GM21619 (cell line): Measurements from ENCODE around the gene TMEM243.
"Not testable (repeated sequence)": the region's sequence is repeated elsewhere in the genome, so short reads cannot be mapped to it uniquely, and the experiment has no call there.

Source experiments
- ATAC-seq: cut with Tn5 transposase; IDR thresholded peaks from one replicate; pipeline ENCODE4 v1.9.1; 2021; ENCODE audit not compliant: unreplicated experiment

The TMEM243 gene

DNA sequence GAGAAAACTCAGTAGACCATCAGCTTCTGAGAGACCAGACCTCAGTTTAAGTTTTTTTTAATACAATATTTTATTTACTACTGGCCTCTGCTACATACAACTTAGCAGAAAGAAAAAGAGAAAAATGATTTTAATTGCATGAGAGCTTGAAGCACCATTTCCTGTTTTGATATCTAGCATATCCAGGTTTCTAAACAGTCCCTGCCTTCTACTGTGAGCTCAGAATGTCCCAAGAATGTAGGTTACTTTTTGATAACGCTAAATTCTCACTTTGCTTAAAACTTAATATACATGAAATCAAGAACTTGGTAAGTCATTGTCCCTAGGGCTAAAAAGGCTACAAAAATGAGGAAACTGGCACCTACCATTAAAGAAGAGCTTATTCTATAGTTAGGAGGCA lies 7.0 kb downstream of the TMEM243 start:
- no peak for ATAC-seq

DNA sequence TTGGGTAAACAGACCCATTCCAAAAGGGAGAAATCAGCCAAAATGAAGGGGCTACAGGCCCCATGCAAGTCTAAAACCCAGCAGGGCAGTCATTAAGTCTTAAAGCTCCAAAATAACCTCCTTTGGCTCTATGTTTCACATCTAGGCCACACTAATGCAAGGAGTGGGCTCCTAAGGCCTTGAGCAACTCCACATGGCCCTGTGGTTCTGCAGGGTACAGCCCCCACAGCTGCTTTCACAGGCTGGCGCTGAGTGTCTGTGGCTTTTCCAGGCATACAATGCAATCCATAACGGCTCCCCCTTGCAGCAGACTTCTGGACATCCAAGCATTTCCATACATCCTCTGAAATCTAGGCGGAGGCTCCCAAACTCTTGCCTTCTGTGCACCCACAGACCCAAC lies 9.0 kb downstream of the TMEM243 start:
- no peak for ATAC-seq

DNA sequence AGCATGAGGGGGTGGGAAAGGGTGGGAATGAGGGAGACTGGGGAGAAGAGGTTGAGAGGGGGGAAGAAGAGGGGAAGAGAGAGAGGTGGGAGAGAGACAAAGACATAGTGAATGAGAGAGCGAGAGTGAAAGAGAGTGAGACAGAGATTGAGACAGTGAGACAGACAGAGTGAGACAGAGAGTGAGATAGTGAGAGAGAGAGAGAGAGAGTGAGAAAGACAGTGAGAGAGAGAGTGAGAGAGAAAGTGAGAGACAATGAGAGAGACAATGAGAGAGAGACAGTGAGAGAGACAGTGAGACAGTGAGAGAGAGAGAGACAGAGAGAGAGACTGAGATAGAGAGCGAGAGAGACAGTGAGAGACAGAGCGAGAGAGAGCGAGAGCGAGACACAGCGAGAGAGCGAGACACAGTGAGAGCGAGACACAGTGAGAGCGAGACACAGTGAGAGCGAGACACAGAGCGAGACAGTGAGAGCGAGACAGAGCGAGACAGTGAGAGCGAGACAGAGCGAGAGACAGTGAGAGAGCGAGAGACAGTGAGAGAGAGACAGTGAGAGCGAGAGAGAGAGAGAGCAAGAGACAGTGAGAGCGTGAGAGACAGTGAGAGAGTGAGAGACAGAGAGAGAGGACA lies 10.1 kb downstream of the TMEM243 start:
- no peak for ATAC-seq

DNA sequence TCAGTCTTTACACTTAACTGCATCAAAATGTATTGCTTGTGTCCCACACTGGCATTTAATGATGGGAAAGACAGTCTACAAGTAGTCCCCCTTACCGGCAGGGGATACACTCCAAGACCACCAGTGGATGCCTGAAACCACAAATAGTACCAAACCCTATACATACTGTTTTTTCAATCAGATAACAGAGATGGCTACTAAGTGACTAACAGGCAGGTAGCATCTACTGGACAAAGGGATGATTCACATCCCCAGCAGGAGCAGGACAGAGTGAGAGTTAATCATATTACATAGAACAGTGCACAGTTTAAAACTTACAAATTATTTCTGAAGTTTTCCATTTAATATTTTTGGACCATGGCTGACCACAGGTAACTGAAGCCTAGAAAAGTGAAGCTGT lies 13.2 kb downstream of the TMEM243 start:
- no peak for ATAC-seq

DNA sequence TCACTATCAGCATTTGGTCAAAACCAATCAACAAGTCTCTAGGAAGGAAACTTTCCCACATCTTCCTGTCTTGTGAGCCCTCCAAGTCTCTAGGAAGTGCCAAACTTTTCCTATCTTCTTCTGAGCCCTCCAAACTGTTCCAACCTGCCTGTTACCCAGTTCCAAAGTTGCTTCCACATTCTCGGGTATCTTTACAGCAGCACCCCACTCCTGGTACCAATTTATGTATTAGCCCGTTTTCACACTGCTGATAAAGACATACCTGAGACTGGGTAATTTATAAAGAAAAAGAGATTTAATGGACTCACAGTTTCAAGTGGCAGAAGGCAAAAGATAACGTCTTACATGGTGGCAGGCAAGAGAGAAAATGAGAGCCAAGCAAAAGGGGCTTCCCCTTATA lies 13.8 kb downstream of the TMEM243 start:
- not testable (repeated sequence) for ATAC-seq

DNA sequence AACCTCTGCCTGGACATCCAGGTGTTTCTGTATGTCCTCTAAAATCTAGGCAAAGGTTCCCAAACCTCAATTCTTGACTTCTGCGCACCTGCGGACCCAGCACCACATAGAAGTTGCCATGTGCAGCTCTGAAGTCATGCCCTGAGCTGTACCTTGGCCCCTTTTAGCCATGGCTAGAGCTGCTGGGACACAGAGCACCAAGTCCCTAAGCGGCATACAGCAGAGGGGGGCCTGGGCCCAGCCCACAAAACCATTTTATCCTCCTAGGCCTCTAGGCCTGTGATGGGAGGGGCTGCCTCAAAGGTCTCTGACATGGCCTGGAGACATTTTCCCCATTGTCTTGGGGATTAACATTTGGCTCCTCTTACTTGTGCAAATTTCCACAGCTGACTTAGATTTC lies 14.6 kb downstream of the TMEM243 start:
- ATAC-seq: no peak

DNA sequence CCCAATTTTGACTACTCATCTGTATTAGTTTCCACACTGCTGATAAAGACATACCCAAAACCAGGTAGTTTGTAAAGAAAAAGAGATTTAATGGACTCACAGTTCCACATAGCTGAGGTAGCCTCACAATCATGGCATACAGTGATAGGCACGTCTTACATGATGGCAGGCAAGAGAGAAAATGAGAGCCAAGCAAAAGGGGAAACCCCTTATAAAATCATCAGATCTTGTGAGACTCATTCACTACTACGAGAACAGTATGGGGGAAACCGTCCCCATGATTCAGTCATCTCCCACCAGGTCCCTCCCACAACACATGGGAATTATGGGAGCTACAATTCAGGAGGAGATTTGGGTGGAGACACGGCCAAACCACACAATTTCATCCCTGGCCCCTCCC lies 15.6 kb downstream of the TMEM243 start:
- not testable (repeated sequence) for ATAC-seq

DNA sequence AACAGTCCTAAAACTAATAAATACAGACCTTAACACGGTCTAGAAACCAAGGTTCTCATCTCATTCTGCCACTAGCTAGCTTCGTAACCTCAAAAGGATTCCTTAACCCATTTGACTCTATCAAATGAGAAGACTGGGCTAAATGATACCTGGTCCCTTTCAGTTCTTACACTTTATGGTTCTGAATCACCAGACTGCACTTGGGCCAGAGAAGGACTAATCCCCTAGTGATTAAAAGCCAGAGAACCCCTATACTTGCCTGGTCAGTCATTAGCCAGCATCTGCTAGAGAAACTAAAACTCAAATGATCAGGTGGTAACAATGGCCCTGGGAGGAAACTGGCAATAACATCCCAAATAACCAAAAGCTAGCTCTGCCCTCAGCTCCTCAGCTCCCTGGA lies 16.8 kb downstream of the TMEM243 start:
- peak; percentile 49 for ATAC-seq

DNA sequence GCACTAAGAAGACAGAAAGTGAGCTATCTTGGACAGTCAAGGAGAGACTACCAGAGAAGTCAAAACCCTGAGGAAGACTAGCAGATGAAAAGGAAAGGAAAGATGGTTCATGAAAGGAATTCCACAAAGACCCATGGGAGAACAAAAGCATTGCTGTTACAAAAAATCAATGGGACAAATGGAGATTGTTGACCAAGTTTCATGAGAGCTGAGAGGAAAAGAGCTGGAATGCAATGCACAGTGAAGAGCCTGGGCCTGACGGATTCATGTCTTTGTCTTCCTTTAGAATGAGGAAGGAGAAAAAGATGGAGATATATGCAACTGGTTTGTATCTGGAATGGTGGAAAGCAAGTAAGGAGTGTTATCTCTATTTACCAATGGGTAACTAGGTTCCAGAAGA lies 17.3 kb downstream of the TMEM243 start:
- ATAC-seq: no peak

DNA sequence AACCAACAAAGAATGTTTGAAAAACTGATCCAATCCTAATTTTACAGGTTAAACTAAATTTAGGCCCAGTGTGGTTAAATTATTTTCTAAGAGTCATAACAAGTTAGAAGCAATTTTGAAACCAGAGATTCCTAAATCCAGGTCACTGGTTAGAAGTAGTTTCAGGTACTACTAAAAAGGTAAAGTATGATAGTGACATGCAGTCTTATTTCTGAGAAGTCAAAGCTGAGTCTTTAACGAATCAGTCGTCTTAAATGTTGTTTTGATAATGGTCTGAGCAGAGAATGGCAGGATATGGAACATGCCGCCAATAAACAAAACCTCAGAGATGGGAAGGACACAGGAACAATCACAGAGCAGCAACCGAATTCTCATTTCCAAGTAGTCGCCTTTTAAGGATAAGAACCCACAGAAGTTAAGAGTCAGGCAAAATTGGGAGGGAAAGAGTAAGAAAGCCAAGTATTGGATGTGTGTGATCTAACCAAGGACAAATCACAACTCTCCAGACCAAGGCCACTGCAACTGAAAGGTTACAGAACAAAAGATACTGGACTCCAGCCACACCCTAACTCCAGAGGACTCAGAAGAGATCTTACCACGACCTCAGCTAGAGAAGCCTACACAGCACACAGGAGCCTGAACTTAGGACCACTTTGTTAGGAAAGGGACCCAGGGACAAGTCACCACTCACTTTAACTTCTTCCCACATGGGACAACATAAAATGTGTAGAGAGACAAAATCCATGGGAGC lies 19.7 kb downstream of the TMEM243 start:
- no peak for ATAC-seq

DNA sequence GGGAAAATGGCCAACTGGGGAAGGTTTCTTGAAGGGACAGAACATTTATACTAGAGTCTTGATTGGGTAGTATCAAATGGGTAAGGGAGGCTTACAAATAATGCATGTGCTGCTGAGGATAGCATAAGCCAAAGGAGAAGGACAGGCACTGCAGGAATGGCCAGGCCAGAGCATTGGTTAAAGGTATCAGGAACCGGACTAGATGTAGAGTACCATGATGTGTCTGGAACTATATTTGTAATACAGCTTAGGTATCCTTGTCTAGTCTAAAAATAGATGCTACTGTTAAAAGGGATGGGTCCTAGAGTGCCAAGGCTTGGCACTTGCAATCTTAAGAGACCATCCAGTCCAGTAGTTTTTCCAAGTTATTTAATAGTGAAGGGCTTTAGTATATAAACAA lies 20.3 kb downstream of the TMEM243 start:
- no peak for ATAC-seq

DNA sequence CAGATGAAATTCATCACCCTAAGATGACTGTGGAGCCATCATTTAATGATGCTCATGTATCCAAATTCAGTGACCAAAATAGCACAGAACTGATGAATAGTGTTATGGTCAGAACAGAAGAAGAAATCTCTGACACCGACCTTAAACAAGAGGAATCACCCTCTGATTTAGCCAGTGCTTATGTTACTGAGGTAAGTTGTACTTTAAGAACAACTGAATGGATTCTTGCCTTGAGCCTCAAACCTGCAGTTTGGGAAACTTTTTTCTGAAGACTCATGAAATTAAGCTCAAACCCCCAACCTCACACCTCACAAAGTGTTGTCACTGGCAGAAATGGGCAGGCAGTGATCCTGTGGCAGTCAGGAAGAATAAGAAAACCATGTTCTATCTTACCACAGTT lies 25.6 kb downstream of the TMEM243 start:
- ATAC-seq: no peak

DNA sequence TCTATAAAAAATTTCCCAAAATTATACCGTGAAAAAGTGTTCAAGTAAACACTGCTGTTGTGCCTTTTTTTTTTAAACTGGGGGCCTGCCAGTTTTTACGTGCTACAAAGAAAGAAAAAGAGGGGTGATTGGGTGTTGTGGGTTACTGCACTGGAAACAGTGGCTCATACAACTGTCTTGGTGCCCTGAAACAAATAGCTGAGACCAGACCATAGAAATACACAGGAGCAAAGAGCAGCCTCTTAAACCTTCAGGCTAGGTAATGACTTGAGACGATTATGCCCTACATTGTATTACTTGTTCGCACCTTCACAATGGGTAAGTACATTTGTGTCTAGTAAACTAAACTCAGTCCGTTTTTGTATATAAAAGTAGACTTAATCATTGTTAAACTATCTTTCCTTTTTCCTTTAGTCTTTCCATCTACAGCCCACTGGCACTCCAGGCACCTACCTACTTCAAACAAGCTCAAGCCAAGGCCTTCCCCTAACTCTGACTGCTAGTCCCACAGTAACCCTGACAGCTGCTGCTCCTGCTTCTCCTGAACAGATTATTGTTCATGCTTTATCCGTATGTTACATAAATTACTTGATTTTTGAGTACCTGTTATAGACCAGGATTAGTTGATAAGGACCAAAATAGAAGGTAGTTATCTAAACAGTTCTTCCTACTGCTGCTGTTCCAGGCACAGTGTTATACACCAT lies 26.6 kb downstream of the TMEM243 start:
- ATAC-seq: no peak

DNA sequence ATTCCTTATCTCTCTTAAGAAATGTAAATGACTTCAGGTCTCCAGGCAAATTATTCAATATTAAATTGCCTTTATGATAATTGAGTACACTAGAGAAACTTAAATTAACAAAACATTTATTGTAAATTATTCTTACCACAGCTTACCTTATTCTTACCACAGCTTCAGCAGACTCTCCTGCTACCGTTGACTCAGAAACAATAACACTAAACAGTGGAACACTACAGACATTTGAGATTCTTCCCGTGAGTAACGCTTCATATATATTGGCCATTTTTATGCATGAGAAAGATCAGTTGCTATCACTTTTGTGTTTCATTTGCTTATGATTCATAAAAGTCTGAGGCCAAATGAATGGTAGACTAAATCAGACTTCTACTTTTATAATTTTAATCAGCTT lies 28.7 kb downstream of the TMEM243 start:
- ATAC-seq: no peak

DNA sequence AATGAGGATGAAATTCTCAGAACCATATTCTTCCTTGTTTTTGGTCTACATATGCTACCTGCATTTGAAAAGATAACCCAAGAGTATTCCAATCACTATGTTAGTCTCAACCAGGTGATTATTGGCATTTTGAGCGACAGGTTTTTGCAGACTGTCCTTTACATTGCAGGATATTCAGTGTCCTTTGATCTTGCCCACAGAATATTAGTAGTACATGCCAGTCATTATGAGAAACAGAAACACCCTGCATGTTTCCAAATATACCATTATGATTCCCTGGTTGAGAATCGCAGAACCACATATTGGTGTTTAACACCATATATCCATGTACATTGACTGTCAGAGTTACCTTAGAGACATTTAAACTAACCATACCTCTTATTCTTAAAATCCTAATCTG lies 30.6 kb downstream of the TMEM243 start:
- ATAC-seq: no peak

DNA sequence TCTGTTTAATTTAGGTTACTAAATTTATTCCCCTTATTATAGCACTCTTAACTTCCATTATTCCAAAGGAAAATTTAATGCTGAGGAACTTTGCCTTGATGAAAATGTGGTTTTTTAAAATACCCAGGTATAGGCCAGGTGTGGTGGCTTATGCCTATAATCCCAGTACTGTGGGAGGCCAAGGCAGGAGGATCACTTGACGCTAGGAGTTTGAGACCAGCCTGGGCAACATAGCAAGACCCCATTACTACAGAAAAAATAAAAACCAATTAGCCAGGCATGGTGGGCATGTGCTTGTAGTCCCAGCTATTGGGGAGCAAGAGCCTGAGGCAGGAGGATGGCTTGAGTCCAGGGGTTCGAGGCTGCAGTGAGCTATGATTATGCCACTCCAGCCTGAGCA lies 32.4 kb downstream of the TMEM243 start:
- ATAC-seq: no peak

DNA sequence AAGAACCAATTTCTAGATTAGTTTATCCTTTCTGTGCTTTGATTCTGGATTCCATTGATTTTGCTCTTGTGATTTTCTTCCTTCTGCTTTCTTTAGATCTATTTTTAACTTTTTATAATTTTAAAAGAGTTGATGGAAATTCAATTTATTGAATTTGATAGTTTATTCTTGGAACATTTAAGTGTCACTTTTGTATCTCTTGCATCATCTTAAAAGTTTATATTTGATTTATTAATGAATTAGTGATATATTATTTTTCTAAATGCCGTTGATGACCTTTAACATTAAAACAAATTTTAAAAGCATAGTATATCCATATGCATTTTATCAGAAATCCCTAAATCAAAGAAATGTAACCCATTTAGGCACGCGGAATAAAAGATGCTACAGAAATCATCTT lies 40.4 kb downstream of the TMEM243 start:
- no peak for ATAC-seq

DNA sequence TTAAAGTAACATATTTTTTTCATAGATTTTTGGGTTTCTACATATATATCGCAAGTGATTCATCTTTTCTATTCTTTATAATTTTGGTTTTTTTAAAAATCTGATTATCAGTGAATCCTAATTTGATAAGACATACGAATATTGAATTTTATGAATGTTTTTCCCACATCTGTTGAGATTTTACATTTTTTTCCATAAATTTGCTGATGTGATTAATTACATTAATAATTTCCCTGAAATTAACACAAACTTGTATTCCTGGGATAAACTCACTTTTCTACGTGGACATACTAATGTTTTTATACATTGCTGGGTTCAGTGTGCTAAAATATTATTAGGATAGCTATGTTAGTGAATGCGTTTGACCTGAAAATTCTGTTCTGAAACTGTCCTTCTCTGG lies 41.2 kb downstream of the TMEM243 start:
- ATAC-seq: no peak

DNA sequence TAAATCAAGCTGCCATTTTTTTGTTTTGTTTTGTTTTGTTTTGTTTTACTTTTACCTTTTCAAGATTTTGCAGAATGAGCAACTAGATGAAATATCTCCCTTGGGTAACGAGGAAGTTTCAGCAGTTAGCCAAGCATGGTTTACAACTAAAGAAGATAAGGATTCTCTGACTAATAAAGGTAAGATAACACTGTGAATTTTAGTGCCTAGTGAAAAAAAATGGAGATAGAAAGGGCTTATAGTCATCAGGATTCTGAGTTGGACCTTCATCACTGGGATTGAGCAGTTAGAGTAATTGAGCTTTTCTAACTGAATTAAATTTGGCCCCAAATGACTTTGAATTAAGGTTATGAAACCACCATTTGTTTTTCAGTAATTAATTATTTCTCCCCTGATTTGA lies 46.1 kb downstream of the TMEM243 start:
- no peak for ATAC-seq

DNA sequence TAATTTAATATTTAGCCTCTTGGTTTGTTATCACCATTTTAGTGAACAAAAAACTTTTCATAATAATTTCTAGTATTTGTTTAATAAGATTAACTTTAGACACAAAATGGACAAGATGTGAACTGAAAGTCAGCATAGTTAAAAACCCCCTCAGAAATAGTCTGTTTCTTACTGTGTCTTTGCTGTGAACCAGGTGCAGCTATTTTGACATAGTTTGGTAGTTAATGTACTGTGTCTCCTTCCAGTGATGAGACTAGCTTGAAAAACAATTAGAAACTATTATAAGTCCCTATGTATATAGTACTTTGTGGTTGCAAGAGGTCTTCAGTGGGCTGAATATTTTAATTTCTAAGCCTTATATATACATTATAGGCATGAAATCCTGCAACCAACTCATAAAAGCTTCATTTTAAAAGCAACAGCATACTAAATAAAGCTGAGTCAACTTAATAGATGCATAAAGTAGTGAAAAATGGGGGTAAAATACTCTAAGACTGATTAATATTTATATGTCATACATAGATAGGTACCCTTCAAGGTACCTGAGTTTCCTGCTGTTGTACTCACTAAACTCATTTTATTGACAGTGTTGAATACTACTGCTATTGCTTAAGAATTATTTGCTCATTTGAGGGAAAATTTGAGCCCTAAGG lies 48.1 kb downstream of the TMEM243 start:
- no peak for ATAC-seq

DNA sequence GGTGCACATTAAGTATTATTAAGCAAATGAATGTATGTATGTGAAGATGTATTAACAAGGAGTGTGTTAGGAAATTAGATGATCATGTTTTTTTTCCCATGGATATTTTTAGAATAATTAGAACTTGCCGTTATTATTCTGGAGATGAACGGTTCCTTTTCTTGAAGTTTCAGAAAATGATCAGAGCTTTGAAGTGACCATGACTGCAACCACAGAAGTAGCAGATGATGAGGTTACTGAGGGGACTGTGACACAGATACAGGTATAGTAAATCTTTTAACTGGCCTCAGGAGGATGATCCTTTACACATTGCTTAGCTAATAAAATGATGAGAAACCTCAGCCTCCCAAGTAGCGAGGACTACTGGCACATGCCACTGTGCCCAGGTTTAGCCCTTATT lies 48.7 kb downstream of the TMEM243 start:
- no peak for ATAC-seq

DNA sequence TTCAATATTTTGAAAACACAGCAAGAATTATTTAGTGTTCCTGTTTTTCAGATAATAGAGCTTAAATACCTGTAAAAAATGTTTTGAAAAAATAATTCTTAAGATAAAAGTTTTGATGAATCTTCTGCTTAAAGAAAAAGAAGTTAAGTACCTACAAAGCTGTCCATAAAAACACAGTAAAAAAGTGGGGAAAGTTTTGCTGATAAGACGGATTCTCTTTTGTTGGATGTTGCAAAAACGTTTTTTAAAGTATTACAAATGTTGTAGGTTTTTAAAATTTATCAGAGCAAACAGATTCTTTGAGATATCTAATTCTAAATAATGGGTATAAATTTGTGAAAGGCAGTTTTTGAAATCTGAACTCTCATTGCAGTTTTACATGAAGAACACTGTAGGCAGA lies 55.1 kb downstream of the TMEM243 start:
- ATAC-seq: no peak
